ENCODE measurements around the gene GRAP.

Gene GRAP

DNA sequence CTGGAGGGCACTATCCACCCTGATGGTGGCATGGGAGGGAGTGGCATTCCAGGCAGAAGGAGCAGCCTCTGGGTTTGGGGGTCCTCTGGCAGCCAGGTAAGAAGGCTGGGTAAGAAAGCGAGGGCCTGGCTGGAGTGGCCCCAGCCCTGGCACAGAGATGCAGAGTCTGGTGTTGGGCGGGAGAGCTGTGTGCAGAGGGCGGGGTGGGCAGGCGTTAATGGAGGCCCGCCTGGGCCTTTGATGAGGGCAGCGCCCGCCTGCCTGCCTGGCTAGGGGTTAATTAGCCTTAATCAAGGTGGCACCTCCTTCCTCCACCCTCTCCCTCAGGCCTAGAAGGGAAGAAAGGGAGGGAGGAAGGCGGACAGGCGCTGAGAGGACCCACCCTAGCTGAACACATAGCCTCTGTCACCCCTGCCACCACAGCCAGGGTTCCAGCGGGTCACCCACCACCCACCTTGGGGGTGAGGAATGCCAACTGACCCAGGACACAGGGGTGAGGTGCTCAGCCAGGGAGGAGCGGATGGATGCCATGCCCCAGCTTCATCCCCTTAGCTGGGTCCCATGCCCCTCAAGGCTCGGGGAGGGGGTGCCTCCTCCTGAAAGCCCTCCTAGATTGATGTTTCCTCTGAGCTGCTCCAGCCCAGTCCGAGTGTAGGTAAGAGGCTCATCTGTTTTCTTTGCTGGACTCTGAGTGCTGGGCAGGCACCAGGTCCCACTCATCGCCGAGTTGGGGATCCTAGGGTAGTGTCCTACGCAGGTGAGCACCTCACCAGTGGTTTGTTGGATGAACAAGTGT is 28.8 kb downstream of the GRAP start:
- no peak for DNase-seq

DNA sequence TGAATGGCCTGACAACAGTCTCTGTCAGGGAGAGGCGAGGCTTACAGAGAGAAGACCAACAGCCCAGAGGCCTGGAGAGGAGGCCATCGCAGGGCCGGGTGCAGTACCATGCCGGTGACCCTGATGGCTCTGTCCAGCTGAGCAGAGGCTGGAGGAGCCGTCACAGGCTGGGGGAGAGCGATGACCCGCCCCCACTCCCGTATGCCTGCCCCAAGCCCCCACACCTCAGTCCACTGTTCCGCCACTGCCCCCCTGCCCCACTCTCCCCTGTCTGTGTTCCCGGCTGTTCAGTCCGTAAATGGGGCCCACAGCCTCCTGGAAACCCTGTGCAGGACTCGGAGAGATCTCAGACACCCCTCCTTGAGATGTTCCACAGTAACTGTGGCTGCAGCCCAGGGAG is 29.4 kb downstream of the GRAP start:
- DNase-seq, result no peak

DNA sequence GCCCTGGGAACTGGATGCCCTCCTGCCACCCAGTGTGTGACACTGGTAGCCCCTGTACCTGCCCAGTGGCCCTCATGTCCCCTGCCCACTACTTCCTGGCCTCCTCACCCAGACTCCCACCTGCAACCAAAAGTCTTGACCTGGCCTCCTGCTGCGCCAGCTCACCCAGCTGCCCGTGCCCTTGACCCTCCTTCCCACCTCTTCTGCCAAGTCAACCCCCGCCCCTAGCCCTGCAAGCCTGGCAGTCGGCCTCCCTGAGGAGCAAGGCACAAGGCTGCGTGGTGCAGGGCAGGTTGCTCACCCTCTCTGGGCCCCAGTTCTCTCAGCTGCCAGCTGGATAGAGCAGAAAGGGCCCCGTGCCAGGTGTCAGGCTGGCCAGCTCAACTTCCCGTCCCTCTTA is 29.9 kb downstream of the GRAP start:
- DNase-seq, result no peak

DNA sequence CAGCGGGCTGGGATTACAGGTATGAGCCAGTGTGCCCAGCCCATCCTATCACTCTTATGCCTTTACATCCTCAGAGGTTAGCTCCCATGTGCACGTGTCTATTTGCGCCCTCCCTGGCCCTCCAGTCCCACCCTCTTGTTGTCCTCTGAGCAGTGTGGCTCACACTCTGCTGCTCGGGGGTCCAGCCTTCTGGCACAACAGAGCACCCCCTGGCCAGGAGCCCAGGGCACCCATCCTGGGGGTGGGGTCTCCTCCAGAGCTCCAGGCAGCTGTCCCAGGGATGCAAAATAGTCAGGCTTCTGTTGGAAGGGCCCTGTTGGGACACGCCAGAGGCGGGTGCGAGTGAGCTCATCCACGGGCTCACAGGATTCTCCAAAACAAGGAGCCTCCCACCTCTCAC is 30.5 kb downstream of the GRAP start:
- DNase-seq, result no peak

DNA sequence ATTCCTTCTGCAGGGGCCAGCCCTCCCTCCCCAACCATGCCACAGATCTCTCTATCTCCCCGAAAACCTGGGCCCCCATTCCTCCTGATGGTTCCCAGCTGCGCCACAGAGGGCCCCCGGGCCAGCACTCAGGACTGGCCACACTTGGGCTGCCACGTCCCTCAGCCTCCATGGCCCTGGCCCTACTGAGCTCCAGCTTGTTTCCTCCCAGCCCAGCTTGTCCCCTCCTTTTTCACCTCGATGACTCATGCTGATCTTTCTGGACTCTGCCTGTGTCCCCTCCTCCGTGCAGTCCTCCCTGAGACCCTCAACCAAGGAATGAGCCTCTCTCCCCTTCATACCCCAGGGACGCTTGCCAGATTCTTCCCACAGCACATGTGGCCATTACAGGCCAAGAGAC is 31.3 kb downstream of the GRAP start:
- no peak for DNase-seq

DNA sequence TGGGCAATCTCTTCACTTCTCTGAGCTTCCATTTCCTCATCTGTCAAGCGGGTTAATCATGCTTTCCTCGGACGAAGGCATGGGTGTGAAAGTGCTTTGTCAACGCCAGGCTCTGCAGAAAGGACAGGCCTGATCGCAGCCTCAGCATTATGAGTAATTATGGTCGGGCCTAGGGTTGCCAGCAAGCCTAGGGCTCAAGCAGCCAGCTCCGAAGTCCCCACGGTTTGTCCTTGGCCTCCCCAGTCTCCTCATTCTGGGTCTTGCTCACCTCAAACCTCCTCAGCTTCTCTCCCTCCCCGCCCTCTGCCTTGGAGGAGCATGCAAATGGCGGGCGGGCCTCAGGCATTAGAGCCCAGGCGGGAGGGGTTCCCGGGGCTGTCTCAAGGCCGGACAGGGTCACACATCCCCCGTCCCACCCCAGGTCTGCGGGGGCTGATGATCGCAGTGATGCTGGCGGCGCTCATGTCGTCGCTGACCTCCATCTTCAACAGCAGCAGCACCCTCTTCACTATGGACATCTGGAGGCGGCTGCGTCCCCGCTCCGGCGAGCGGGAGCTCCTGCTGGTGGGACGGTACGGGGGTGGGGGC is 32.0 kb downstream of the GRAP start:
- no peak for DNase-seq

DNA sequence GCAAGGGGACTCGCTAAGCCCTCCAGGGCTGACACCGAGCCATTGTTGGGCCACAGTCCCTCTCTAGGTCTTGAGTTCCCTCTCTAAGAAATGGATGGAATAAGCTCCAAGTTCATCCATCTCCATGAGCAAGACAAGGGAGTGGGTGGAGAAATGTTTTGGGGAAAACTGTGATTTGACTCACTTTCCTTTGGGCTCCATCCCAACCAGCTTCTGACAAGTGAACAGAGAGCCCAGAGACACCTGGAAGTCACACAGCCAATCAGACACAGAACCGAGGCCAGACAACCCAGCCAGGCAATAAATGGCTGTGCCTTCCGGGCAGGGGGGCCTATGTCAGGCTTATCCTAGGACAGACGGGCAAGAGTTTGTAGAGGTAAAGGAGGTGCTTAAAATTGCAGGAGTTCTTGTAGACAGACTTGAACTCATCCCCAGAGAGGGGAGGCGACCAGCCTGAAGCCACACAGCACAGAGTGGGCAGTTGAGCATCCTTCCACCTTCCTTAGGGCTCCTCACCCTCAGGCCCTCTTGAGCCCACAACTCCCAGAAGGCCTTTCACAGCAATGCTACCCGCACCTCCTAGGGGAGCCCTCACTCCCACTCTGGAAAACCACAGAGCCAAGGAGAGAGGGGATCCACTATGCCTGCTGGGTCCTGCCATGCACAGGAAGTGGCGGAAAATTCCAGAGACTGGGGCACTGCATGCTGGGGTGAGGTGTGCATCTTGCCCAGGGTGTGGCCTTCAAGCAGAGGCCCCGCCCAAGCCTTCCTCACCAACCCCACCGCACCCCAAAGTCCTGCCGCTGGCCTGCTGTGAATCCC is 32.7 kb downstream of the GRAP start:
- no peak for DNase-seq

DNA sequence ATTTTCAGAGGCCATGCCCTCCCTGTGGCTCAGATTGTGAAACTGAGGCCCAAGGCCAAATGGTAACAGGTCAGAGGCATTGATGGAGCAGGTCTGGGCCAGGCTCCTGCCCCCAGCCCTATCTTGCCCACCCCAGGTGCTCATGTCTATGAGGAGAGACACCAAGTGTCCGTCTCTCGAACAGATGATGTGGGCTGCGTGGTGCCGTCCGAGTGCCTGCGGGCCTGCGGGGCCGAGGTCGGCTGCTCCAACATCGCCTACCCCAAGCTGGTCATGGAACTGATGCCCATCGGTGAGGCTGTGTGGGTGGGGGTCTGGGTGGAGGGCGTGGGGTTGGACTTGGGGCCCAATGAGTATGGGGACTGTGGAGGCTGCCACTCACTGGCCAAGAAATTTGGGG is 33.5 kb downstream of the GRAP start:
- no peak for DNase-seq

DNA sequence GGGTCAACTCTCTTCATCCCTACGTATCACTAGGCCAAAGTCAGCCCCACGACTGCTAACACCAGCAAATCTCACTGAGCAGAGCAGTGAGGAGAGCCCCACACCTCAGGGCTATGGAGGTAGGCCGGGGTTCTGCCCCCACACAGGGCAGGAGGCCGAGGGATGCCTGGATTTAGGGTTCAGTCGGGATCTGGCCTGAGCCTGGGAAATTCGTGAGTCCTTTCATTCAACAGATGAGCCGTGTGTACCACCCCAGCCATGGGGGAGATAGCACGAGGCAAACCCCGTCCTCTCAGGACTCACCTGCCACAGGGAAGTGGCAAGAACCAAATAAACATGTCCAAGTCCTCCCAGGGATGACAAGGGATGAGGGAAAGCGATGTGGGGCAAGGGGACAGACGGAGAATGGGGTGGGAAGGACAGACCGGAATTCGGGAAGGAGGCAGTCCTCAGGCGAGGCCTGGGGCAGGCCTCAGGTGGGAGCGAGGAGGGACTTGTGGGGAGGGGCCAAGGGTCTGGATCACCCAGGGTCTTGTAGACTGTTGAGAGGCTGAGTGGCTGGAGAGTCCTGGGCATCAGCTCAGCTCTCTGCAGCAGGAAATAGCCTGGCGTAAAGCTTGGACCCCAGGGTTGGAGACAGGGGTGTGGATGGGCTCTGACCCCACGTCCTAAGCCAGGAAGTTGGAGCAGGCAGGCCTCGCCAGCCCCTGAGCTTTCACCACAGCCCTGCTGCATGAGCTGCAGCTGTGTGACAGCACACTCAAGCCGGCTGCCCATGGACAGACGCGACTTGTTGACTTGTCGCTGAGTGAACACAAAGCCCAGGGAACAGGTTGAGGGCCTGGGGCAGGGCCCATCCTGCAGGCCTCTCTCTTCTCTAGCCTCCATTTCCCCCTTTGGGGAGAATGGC is 34.3 kb downstream of the GRAP start:
- DNase-seq, result no peak

DNA sequence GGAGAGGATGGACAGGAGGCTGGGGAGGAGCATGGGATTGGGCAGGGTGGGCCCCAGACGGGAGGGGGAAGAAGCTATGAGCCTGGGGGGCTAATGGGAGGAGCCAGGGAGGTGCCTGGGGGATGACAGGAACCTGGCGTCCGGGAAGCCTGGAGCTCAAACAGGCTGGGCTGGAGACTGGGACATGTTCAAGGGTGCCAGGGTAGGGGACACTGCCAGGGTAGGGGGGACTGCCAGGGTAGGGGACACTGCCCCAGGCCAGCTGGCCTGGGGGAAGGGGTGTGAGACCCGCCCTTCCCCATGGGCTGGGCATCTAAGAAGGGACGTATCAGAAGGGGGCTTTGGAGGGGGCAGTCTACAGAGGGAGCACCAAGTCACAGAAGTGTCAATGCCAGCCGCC is 35.2 kb downstream of the GRAP start:
- no peak for DNase-seq

DNA sequence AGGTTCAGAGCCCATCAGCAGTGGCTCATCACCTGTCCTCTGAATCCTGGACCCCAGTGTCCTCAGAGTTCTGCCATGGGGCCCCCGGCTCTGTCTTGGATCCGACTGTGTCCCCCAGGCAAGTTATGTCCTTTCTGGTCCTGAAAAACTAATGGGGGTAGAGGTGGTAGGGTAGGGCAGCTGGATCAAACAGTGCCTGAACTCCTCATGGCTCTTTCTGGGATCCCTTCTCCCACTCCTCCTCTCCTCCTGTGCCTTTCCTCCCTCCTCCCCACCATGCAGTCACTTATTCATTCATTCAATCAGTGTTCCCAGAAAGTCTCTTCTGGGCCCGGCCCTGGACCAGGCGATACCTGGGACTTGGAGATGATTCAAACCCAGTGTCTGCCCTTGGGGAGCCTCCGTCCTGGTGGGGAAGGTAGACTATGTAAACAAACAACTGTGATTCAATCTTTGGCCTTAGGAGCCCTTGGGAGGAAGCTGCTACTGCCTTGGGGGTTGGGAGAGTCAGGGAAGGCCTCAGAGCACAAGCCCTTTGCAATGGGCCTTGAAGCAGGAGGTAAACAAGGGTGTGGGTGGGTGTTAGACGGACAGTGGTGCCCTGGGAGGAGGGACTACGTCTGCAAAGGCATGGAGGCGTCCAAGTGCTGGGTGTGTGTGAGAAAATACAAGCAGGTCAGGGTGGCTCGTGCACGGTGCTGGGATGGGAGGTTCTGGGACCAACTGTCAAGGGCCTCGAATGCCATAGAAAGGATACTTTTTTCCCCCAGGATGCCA is 35.8 kb downstream of the GRAP start:
- DNase-seq, result no peak

DNA sequence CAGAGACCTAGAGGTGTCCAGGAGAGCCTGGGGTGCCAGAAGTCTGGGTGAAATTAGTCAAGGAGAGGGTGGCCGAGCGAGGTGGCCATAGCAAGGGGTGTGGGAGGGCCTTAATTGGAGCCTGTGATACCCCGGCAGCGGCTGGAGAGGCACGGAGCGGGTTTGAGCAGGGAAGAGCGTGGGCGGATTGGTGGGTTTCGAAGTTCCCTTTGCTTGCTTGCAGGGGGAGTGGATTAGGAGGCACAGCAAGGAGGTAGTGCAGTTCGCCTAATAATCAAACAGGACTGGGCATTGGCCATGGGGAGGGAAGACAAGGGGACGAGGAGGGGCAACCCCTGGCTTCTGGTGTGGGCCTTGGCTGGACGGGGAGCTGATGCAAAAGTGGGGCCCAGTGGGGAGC is 36.8 kb downstream of the GRAP start:
- DNase-seq, result no peak

DNA sequence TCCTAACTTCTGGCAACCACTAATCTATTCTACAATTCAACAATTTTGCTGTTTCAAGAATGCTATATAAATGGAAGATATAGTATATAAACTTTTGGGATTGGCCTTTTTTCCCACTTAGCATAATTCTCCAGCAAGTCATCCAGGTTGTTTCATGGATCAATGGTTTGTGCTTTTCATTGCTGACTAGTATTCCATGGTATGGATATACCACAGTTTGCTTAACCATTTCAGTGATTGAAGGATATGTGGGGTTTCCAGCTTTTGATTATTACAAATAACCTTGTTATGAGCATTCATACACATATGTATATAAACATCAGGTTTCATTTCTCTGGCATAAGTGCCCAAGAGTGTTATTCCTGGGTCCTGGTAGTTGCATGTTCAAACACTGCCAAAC is 40.1 kb downstream of the GRAP start:
- DNase-seq, result no peak

DNA sequence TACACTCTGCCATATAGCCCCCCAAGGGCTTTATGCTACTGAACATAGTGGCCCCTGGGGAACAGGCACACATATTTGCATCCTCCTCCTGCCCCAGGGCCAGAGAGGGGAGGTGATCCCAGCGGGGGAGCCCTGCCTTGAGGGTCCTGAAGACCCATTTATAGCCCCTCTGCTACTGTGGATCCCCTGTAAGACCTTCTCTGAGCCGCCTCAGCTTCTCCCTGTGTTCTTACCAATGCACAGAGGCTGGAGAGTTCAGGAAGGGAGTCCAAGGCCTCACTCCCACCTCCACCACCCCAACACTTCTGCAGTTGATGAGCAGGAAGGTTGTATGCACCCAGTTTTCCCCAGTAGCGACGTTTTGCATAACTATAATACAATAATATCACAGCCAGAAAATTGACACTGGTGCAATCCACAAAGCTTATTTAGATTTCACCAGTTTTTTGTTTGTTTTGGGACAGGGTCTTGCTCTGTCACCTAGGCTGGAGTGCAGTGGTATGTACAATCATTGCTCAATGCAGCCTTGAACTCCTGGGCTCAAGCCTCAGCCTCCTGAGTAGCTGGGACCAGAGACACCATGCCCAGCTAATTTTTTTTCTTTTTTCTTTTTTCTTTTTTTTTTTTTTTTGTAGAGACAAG is 40.8 kb downstream of the GRAP start:
- DNase-seq, result no peak

DNA sequence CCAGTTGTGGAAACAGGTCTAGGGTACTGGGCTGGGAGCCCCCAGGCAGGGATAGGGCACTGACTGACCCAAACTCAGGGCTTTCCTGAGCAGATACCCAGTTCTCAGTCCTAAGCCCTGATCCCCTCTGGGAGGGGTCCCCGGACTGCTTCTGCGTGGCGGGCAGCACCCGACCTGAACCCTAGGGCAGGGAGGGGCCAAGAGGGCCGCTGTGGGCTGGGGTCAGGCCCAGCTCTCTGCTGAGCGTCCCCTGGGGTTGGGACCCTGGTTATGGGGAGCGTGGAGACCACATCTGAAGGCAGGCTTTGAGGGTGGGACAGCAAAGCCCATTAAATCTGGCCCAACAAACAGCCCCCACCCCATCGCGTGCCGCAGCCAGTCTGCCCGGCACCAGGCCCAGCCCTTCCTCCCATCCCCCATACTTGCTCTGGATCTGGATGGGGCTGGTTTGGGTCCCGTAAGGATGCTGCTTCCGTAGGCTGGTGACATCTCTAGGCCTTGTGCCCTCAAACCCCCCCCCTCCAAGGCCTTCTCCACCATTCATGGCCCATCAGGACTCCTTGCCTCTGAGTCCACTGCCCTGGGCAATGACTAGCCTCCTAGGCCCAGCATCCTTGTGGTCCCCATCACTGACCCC is 41.5 kb downstream of the GRAP start:
- DNase-seq, result no peak

DNA sequence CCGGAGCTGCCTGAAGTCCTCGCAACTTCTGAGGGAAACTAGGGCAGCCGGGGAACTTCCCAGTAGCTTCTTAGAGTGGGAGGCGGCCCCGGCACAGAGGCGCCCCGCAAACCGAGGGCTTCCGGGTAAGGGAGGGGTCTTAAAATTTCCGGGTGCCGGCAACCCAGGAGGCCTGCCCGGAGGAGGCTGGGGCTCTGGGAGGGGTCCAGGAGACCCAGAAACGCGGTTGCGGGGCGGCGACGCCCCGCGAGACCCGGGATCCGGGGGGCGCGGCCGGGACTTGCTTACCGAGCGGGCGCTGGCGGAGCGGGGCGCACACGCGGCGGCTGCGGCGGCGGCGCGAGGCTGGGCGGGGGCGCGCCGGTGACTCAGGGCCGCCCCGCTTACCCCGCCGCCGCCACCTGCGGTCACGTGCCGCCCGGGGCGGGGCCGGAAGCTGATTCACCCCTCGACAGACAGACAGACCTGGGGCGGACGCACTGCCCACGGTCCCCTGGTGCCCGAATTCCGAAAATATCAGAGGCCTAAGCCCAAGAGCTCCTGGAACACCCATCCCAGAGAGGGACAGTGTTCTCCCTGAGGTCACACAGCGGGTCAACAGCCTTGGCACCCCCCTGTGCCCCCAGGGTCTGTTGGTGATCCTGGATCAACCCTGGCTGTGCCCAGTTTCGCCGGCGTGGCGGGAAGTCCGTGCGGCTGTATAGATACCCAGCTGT is 42.2 kb downstream of the GRAP start, which contains the start of gene FAM83G:
FAM83G (minus strand) TSS at position 344 of the 716 bp plus-strand sequence. CDS start 723 bp downstream, outside the sequence.
- DNase-seq, result peak; percentile 90

DNA sequence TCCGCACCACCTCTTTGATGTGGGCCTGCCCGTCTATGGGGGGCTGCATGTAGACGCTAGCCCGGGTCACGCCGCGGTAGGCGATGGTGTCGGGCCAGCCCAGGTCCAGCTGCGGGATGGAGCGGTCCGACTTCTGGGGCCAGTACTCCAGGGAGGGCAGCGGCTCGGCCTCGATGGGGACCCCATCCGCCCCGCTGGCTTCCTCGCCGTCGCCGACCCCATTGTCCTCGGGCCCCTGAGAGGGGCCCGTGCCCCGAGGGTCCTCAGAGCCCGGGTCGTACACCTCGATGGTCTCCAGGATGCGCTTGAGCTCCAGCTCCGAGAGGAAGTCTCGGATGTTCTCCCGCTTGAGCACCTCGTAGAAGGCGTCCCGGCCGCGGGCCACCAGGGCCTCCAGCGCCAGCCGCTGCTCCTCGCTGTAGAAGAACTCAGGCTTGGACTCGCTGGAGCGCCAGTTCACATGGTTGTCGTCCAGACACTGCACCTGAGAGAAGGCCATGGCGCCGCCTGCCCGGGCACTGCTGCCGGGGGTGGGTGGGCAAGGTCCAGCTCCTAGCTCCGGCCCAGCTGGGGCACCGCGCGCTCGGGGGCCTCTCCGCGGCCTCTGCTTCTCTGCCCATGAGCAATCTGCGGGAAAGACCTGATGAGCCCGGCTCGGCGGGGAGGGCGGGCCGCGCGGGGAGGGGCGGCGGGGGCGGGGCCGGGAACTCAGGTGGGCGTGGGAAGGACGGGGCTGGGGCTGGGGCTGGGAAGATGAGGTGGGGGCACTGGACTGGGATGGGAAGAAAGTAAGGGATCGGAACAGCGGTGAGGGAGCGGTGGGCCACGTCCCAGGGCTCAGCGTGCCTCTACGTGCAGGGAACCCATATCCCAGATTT is 43.0 kb downstream of the GRAP start:
- peak; percentile 55 for DNase-seq

DNA sequence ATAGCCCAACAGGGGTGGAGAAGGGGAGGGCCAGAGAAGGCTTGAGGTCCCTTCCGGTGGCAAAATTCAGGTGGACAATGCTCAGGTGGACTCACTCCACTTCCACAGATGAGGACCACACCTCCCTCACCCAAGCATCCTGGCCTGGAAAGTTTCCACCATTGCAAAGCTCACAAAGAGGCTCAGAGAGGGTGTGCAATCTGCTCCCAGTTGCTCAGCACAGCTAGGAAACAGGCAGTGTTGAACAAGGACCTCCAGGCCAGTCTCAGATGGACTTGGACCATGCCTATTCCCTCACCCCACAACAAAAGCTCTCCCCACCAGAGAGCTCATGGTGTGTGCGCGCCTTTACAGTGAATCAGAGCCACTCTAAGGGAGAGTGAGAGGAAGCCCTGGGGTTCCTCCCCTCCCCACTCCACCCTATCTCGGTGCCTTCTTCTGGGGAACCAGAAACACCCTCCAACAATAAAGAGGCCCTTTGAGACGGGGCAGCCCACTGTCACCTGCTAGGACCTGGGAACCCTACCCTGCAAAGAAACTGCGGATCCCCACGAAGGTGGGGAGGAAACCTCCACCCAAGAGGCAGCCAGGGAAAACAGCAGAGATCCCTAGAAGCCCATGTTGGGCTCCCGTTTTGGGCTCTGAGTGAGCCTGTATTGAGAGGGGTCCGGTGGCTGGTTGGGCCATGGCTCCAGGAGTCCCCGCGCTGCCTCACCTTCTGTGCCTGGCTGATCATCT is 43.8 kb downstream of the GRAP start:
- DNase-seq, result no peak

All from stimulated activated naive CD4-positive, alpha-beta T cell treated with Interleukin-2 at 50 U/mL for 16 hours (primary cell).